ENCODE results near the gene MINDY4.

MINDY4 gene

GRCh38 chr7:30771174-30771879 lies at the start of gene MINDY4:
TSS of gene MINDY4 (plus strand) at chr7:30771417. CDS start at chr7:30771494, 77 bp downstream.
- peak within 1 kb of the TSS; percentile 78 for H3K4me3 ChIP-seq (ENCODE audit: control insufficient read depth, low read depth, low read length)
- TF ChIP-seq CTCF (IDR thresholded peaks at IDR 0.05; ENCODE audit: control insufficient read depth, insufficient read depth, low read depth, low read length, missing control alignments) = peak; percentile 7
- DNase-seq (ENCODE audit: low read depth) = no peak

GRCh38 chr7:30722187-30722586 lies 49.0 kb upstream of the MINDY4 start:
- TF ChIP-seq CTCF (IDR thresholded peaks at IDR 0.05; ENCODE audit: control insufficient read depth, insufficient read depth, low read depth, low read length, missing control alignments) = no peak
- DNase-seq (ENCODE audit: low read depth) = no peak
- H3K4me3 ChIP-seq (ENCODE audit: control insufficient read depth, low read depth, low read length) = no peak overlapping the region

GRCh38 chr7:30722671-30723070 lies 48.5 kb upstream of the MINDY4 start:
- no peak overlapping the region for H3K4me3 ChIP-seq (ENCODE audit: control insufficient read depth, low read depth, low read length)
- no peak for DNase-seq (ENCODE audit: low read depth)
- no peak for TF ChIP-seq CTCF (IDR thresholded peaks at IDR 0.05; ENCODE audit: control insufficient read depth, insufficient read depth, low read depth, low read length, missing control alignments)

- no peak overlapping the region for H3K4me3 ChIP-seq (ENCODE audit: control insufficient read depth, low read depth, low read length)
- no peak for TF ChIP-seq CTCF (IDR thresholded peaks at IDR 0.05; ENCODE audit: control insufficient read depth, insufficient read depth, low read depth, low read length, missing control alignments)
- no peak for DNase-seq (ENCODE audit: low read depth)
These were observed 47.4 kb upstream of the MINDY4 start for GRCh38 chr7:30723776-30724175.

- H3K4me3 ChIP-seq (ENCODE audit: control insufficient read depth, low read depth, low read length) = no peak overlapping the region
- no peak for TF ChIP-seq CTCF (IDR thresholded peaks at IDR 0.05; ENCODE audit: control insufficient read depth, insufficient read depth, low read depth, low read length, missing control alignments)
- no peak for DNase-seq (ENCODE audit: low read depth)
These were observed 44.8 kb upstream of the MINDY4 start for GRCh38 chr7:30726296-30727006.

GRCh38 chr7:30727061-30727945 lies 43.9 kb upstream of the MINDY4 start:
- TF ChIP-seq CTCF (IDR thresholded peaks at IDR 0.05; ENCODE audit: control insufficient read depth, insufficient read depth, low read depth, low read length, missing control alignments) = no peak
- DNase-seq (ENCODE audit: low read depth) = no peak
- no peak overlapping the region for H3K4me3 ChIP-seq (ENCODE audit: control insufficient read depth, low read depth, low read length)
